ENCODE data around the gene PFKP.
"Not testable (repeated sequence)": the region's sequence is repeated elsewhere in the genome, so short reads cannot be mapped to it uniquely, and the experiment has no call there.

Gene PFKP

GRCh38 chr10:3166496-3167290 lies 99.3 kb downstream of the PFKP start:
- no peak for DNase-seq

- no peak for DNase-seq
These were observed 100.4 kb downstream of the PFKP start for GRCh38 chr10:3167611-3168330.

GRCh38 chr10:3169271-3169670 lies 101.9 kb downstream of the PFKP start:
- DNase-seq = no peak

GRCh38 chr10:3169673-3170072 lies 102.3 kb downstream of the PFKP start:
- no peak for DNase-seq

DNA sequence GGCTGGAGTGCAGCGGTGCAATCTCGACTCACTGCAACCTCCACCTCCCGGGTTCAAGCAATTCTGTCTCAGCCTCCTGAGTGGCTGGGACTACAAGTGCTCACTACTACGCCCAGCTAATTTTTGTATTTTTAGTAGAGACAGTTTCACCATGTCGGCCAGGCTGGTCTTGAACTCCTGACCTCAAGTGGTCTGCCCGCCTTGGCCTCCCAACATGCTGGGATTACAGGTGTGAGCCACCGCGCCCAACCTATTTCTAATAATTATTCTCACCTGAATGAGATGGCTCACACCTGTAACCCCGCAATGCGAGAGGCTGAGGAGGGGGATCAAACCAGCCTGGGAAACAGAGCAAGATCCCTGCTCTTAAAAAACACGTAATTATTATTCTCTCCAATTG lies 104.1 kb downstream of the PFKP start:
- DNase-seq = not testable (repeated sequence)

- DNase-seq = no peak
These were observed 104.7 kb downstream of the PFKP start for GRCh38 chr10:3172081-3172445.

DNA sequence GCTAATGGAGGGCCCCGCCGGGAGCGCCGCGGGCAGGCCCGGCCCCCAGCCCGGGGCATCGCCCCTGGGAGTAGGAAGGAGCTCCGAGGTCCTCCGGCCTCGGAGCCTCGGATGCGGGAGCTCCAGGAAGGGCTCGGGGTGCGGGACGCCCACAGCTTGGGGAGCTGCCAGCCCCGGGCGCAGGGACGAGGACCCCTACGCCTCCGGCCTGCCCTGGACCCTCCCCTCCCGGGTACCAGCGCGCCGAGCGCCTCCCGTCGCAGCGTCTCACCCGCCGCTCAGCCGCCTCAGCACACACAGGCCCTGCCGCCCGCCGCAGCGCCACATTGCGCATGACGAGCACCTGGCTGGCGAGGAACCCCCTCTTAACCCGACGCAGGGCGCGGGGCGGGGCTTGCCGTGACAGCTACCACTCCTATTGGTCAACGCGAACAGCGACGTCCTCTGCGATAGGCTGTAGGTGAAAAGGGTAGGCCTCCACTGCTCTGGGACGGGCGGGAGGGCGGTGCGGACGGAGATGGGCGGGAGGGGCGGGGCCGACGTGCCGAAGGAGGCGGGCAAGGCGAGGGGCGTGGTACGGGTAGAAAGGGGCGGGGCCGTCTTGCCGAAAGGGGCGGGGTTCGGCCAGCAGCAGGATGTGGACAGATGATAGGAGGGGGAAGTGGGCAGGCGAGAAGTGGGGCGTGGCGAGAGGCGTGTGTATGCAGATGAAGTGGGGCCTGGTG lies 105.3 kb downstream of the PFKP start, which contains the start of gene PITRM1:
Gene PITRM1 (minus strand): TSS at position 337 of the 725 bp plus-strand sequence. CDS start 10 bp downstream, at position 327.
- DNase-seq = peak; percentile 85

- DNase-seq = peak; percentile 83
These were observed 106.0 kb downstream of the PFKP start for GRCh38 chr10:3173171-3173878.

GRCh38 chr10:3178042-3178441 lies 110.7 kb downstream of the PFKP start:
- no peak for DNase-seq

DNA sequence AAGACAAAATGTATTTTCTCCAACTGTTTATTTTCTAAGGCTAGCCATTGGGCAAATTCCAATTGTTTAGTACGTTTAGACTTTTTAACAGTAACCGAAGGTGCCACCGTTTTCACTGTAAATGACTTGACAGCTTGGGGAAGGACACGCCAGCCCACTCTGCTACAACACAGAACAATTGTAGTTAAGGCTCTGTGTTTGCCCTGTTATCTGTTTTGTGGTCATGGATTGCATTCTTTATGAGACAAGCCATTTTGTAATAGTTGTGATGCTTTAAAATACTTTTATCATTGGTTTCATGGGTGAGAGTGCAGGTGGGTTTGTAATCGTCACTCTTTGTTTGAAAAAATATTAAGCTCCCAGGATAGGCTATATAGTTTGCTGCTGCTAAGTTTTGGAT lies 111.8 kb downstream of the PFKP start:
- no peak for DNase-seq

GRCh38 chr10:3180355-3181025 lies 113.1 kb downstream of the PFKP start:
- no peak for DNase-seq

- DNase-seq = no peak
These were observed 118.0 kb downstream of the PFKP start for GRCh38 chr10:3185386-3185785.

DNA sequence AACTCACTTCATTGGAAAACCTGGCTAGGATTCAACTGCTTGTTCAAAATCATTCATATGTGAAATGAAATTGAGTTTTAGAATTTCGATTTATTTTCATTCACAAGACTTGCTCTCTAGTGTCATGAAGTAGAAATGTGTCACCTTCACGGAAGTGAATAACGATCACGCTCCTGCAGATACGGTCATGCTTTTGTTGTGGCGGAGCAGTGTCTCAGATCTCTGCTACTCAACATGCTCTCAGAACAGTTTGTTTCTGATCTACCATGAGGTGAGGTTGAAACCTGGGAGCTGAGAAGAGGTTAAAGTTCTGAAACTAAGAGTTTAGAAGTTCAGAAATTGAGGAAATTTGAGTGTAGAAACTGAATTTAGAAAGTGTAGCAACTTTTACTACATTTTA lies 119.0 kb downstream of the PFKP start:
- DNase-seq = no peak
